GM12878 (cell line): ENCODE results near the gene ARHGEF37. TPM values are rescaled to one million over a fixed set of nuclear protein-coding genes. Genes with fewer than 3 reads are reported as not detected.

Experiments
- ATAC-seq: fragments of 200-7000 bp; cut with Tn5 transposase; 3 replicates; pipeline ENCODE4 v1.9.1; 2020; ENCODE audit warnings: mild to moderate bottlenecking, moderate library complexity
- BruUV-seq: library from RNA; stranded (reverse); fragments of 400-500 nt; replicated peaks from 2 replicates; lab custom pipeline; 2021; lab: Mats Ljungman, UMichigan
- CTCF ChIA-PET: fragments of 300-600 bp; sonication (Branson Sonifier 250); formaldehyde crosslinking; extraction: SDS; loops from one replicate; lab custom pipeline; 2021; ENCODE audit warnings: inconsistent platforms; lab: Yijun Ruan, JAX
- POLR2A ChIA-PET: fragments of 350-600 bp; formaldehyde crosslinking; extraction: SDS; loops from one replicate; lab custom pipeline; 2021; ENCODE audit warnings: inconsistent platforms; lab: Charles Lee
- RAD21 ChIA-PET: fragments of 300-600 bp; sonication (Branson Sonifier 250); formaldehyde crosslinking; loops from one replicate; lab custom pipeline; 2023; ENCODE audit warnings: antibody characterized with exemption; ENCODE audit not compliant: unreplicated experiment; lab: Charles Lee
- SMC1A ChIA-PET: fragments of 300-600 bp; sonication (Branson Sonifier 250); formaldehyde crosslinking; loops from one replicate; lab custom pipeline; 2023; ENCODE audit not compliant: unreplicated experiment, uncharacterized antibody; lab: Charles Lee
- DNase-seq: peaks from one replicate; pipeline ENCODE4 v3.0.0-alpha.2; 2011; ENCODE audit warnings: low read depth, low spot score
- FAIRE-seq: peaks from 3 replicates; lab custom pipeline; 2011; peaks lifted over from hg19 to GRCh38; lab: Jason Lieb, UNC
- H2AFZ ChIP-seq: 2 replicates; pipeline ENCODE4 v1.6.0; 2011; ENCODE audit warnings: low read depth, low read length, control low read depth; ENCODE audit not compliant: control insufficient read depth
- H3K27ac ChIP-seq: 2 replicates; pipeline ENCODE4 v1.5.1; 2011; ENCODE audit warnings: control low read depth; ENCODE audit not compliant: control insufficient read depth, insufficient read depth
- H3K27me3 ChIP-seq, 2 experiments: replicated peaks in 1 of 2; 2 replicates each; pipeline versions ENCODE4 v1.6.0 to v1.6.1; 2011; ENCODE audit warnings: low read length in 1 of 2; ENCODE audit not compliant: control insufficient read depth in 2 of 2, insufficient read depth in 2 of 2
- H3K36me3 ChIP-seq, 2 experiments: 2 replicates each; pipeline ENCODE4 v1.5.1; 2011; ENCODE audit warnings: low read length in 1 of 2; ENCODE audit not compliant: control insufficient read depth in 2 of 2, insufficient read depth in 2 of 2
- H3K4me1 ChIP-seq: 2 replicates; pipeline ENCODE4 v1.6.1; 2011; ENCODE audit warnings: mild to moderate bottlenecking, low read length, moderate library complexity, mixed read lengths; ENCODE audit not compliant: control insufficient read depth, insufficient read depth
- H3K4me2 ChIP-seq: 2 replicates; pipeline ENCODE4 v1.6.0; 2011; ENCODE audit warnings: control low read depth; ENCODE audit not compliant: control insufficient read depth, insufficient read depth
- H3K4me3 ChIP-seq: fragments of 200-600 bp; sonication (generic); 2 replicates; pipeline ENCODE4 v1.5.1; 2016
- H3K79me2 ChIP-seq: 2 replicates; pipeline ENCODE4 v1.6.0; 2011; ENCODE audit warnings: low read length; ENCODE audit not compliant: control insufficient read depth, insufficient read depth
- H3K9ac ChIP-seq: 2 replicates; pipeline ENCODE4 v1.8.0; 2011; ENCODE audit warnings: low read length, control low read depth, mixed read lengths; ENCODE audit not compliant: control insufficient read depth, insufficient read depth
- H3K9me3 ChIP-seq: replicated peaks from 3 replicates; pipeline ENCODE4 v1.5.1; 2011; ENCODE audit warnings: mild to moderate bottlenecking, low read length; ENCODE audit not compliant: control insufficient read depth, insufficient read depth
- H4K20me1 ChIP-seq: 2 replicates; pipeline ENCODE4 v1.6.0; 2011; ENCODE audit not compliant: control insufficient read depth, insufficient read depth
- BACH1 ChIP-seq: fragments of 450-650 bp; IDR thresholded peaks from 2 replicates; pipeline ENCODE4 v1.6.1; 2017; ENCODE audit warnings: mild to moderate bottlenecking, borderline replicate concordance
- BHLHE40 ChIP-seq, 2 experiments: fragments of 450-650 bp in 1 of 2; IDR thresholded peaks; 2 replicates each; pipeline ENCODE4 v1.6.1; 2011 to 2017; ENCODE audit warnings: low read depth in 2 of 2, borderline replicate concordance in 1 of 2, improper control_type of control experiment in 1 of 2, low read length in 1 of 2, mild to moderate bottlenecking in 1 of 2
- BMI1 ChIP-seq: fragments of 450-650 bp; IDR thresholded peaks from 2 replicates; pipeline ENCODE4 v1.6.1; 2016; ENCODE audit warnings: mild to moderate bottlenecking, moderate library complexity, borderline replicate concordance
- CBFB ChIP-seq: IDR thresholded peaks from 2 replicates; pipeline ENCODE4 v1.6.1; 2016; ENCODE audit warnings: antibody characterized with exemption, low read depth
- GATAD2B ChIP-seq: fragments of 450-650 bp; conservative IDR thresholded peaks from 2 replicates; pipeline ENCODE4 v1.6.1; 2017; ENCODE audit warnings: low read depth, mild to moderate bottlenecking, moderate library complexity
- MTA3 ChIP-seq: IDR thresholded peaks from 2 replicates; pipeline ENCODE4 v1.6.1; 2012; ENCODE audit warnings: low read length, inconsistent platforms, borderline replicate concordance
- NFYA ChIP-seq: IDR thresholded peaks from 2 replicates; pipeline ENCODE4 v1.6.1; 2011; ENCODE audit warnings: low read depth, mild to moderate bottlenecking, low read length, improper control_type of control experiment, borderline replicate concordance
- PML ChIP-seq: IDR thresholded peaks from 2 replicates; pipeline ENCODE4 v1.6.1; 2012; ENCODE audit warnings: low read length, inconsistent platforms
- POLR2AphosphoS2 ChIP-seq: IDR thresholded peaks from 2 replicates; pipeline ENCODE4 v1.6.1; 2011; ENCODE audit warnings: low read depth, mild to moderate bottlenecking, low read length, improper control_type of control experiment, moderate library complexity
- SMAD1 ChIP-seq: fragments of 450-650 bp; IDR thresholded peaks from 2 replicates; pipeline ENCODE4 v1.6.1; 2018; ENCODE audit warnings: mild to moderate bottlenecking, low read depth; ENCODE audit not compliant: partially characterized antibody
- SP1 ChIP-seq: IDR thresholded peaks from one replicate; pipeline ENCODE4 v1.6.1; 2011; ENCODE audit warnings: low read depth, low read length
- SUZ12 ChIP-seq: fragments of 200-600 bp; sonication (generic); IDR thresholded peaks from one replicate; pipeline ENCODE4 v1.6.1; 2018; ENCODE audit warnings: antibody characterized with exemption, mild to moderate bottlenecking; ENCODE audit not compliant: unreplicated experiment
- TAF1 ChIP-seq: IDR thresholded peaks from 2 replicates; pipeline ENCODE4 v1.6.1; 2011; ENCODE audit warnings: mild to moderate bottlenecking, low read depth, low read length, borderline replicate concordance
- WGBS: methylation state at CpG from one replicate; pipeline ENCODE4 v1.1.6; 2016; ENCODE audit warnings: low lambda C conversion rate; ENCODE audit not compliant: insufficient replicate concordance, insufficient coverage; ENCODE audit errors: missing lambda C conversion rate; 5-methylcytosine and 5-hydroxymethylcytosine counted together
- in situ Hi-C: fragments of 300-500 bp; cut with MboI; formaldehyde crosslinking; loops from 9 replicates; pipeline ENCODE4 v1.14.3; 2018; ENCODE audit warnings: mixed read lengths
- intact Hi-C: fragments of 100-400 bp; cut with micrococcal nuclease; formaldehyde crosslinking; loops from one replicate; pipeline ENCODE4 v1.14.2; 2022; ENCODE audit not compliant: unreplicated experiment
- polyA plus RNA-seq, 11 experiments: library from polyadenylated mRNA; depleted of rRNA in 4 of 11; unstranded in 6 of 11; stranded (reverse) in 5 of 11; fragments of >200 nt; fragmentation: Nextera tagmentation in 4 of 11; fragmentation: Illumina TruSeq in 1 of 11; extraction: Ambion mirVana in 4 of 11; extraction: Trizol in 1 of 11; gene quantifications; 1 replicate in 1 of 11; 2 replicates in 10 of 11; pipeline versions ENCODE4 v1.2.1 to v1.2.3, GENCODE V29; 2011 to 2016; ENCODE audit warnings: inconsistent platforms in 2 of 11, missing spikeins in 2 of 11, low read depth in 1 of 11
- total RNA-seq, 4 experiments: library from RNA; depleted of rRNA in 3 of 4; stranded (reverse); fragments of >200 nt in 3 of 4; fragmentation: Illumina TruSeq in 1 of 4; extraction: Trizol in 1 of 4; gene quantifications; 2 replicates each; pipeline versions ENCODE4 v1.2.1 to v1.2.3, GENCODE V29; 2013 to 2021
- TF ChIP-seq, protein P1 (sequence below): fragments of 450-650 bp; formaldehyde crosslinking; IDR thresholded peaks from 2 replicates; pipeline ENCODE4 v1.4.0; 2022; ENCODE audit warnings: mild to moderate bottlenecking, moderate library complexity
- TF ChIP-seq, protein P2 (sequence below): fragments of 450-650 bp; IDR thresholded peaks from 2 replicates; pipeline ENCODE4 v1.6.1; 2017; ENCODE audit warnings: low read depth, mild to moderate bottlenecking, moderate library complexity

Gene ARHGEF37
- total and polyA plus RNA-seq, 10 of the 15 experiments (the other 5 are each of a cell fraction or from before 2014, with no cell fraction given) = 0.16 to 1.1 (median 0.63) TPM

DNA sequence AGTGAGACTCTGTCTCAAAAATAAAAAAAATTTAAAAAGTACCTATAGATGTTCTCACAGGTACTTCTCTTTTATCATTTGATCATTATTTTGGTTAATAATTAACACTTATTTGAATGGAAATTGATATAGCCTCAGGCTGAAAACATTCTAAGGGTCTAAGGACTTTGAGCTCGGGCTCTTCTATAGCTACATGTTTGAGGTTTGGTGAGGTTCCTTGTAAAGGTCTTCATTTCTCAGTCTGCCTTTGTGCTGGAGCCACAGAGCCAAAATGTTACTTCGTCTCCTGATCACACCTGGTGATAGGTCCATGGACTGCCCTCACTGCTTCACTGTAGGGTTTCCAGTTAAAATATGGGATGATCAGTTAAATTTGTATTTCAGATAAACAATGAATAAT lies 22.6 kb downstream of the ARHGEF37 start:
- no peaks in the 10 kb centered on the region for H3K36me3 ChIP-seq
- CTCF ChIA-PET = interaction anchor here (1.2 to 3.8 kb wide), 3 partner anchors 9 to 18 kb away, joined by 3 to 44 read pairs (median 4); no protein-coding TSS in a partner anchor
- FAIRE-seq (no peak), ATAC-seq (no peak), DNase-seq (no peak)
- H4K20me1 ChIP-seq = no peaks in the 10 kb centered on the region
- 86% methylated on average over 2 of the region's 2 CpGs for WGBS
- H3K79me2 ChIP-seq = no peaks in the 10 kb centered on the region
- no peaks in the 10 kb centered on the region for H3K27me3 ChIP-seq
- no peaks in the 10 kb centered on the region for H3K9me3 ChIP-seq
- H3K4me1 ChIP-seq = peaks cover 18% of the 10 kb centered on the region
- no peak overlapping the region for H3K4me2 ChIP-seq
- no peak overlapping the region for H3K27ac ChIP-seq
- intact Hi-C loops = no loop called here
- TF ChIP-seq BHLHE40 (IDR thresholded peaks at IDR 0.05; ENCODE audit: borderline replicate concordance in 1 of 2, low read depth in 2 of 2, low read length in 1 of 2) = no peak
- TF ChIP-seq SP1 = no peak
- no peak for TF ChIP-seq PML
- TF ChIP-seq SUZ12 = no peak
- no peak for TF ChIP-seq SMAD1
- no peak for TF ChIP-seq NFYA
- no peak for TF ChIP-seq POLR2AphosphoS2
- TF ChIP-seq MTA3 = no peak
- no peak for TF ChIP-seq GATAD2B
- no peak for TF ChIP-seq TAF1
- TF ChIP-seq, protein P1, sequence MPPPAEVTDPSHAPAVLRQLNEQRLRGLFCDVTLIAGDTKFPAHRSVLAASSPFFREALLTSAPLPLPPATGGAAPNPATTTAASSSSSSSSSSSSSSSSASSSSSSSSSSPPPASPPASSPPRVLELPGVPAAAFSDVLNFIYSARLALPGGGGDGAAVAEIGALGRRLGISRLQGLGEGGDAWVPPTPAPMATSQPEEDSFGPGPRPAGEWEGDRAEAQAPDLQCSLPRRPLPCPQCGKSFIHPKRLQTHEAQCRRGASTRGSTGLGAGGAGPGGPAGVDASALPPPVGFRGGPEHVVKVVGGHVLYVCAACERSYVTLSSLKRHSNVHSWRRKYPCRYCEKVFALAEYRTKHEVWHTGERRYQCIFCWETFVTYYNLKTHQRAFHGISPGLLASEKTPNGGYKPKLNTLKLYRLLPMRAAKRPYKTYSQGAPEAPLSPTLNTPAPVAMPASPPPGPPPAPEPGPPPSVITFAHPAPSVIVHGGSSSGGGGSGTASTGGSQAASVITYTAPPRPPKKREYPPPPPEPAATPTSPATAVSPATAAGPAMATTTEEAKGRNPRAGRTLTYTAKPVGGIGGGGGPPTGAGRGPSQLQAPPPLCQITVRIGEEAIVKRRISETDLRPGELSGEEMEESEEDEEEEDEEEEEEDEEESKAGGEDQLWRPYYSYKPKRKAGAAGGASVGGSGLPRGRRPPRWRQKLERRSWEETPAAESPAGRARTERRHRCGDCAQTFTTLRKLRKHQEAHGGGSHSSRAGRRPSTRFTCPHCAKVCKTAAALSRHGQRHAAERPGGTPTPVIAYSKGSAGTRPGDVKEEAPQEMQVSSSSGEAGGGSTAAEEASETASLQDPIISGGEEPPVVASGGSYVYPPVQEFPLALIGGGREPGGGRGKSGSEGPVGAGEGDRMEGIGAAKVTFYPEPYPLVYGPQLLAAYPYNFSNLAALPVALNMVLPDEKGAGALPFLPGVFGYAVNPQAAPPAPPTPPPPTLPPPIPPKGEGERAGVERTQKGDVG = no peak
- TF ChIP-seq, protein P2, sequence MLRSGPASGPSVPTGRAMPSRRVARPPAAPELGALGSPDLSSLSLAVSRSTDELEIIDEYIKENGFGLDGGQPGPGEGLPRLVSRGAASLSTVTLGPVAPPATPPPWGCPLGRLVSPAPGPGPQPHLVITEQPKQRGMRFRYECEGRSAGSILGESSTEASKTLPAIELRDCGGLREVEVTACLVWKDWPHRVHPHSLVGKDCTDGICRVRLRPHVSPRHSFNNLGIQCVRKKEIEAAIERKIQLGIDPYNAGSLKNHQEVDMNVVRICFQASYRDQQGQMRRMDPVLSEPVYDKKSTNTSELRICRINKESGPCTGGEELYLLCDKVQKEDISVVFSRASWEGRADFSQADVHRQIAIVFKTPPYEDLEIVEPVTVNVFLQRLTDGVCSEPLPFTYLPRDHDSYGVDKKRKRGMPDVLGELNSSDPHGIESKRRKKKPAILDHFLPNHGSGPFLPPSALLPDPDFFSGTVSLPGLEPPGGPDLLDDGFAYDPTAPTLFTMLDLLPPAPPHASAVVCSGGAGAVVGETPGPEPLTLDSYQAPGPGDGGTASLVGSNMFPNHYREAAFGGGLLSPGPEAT = no peak
- no peak for TF ChIP-seq BMI1
- no peak for TF ChIP-seq BACH1
- TF ChIP-seq CBFB = no peak
- H3K4me3 ChIP-seq = no peak overlapping the region
- RAD21 ChIA-PET = no interaction called here
- no peak overlapping the region for H3K9ac ChIP-seq
- in situ Hi-C loops = no loop called here
- POLR2A ChIA-PET = no interaction called here
- BruUV-seq = no TSS peak
- SMC1A ChIA-PET = interaction anchor here (1.0 to 4.1 kb wide), 2 partner anchors 13 to 129 kb away, joined by 4 to 46 read pairs; no protein-coding TSS in a partner anchor
- no peak overlapping the region for H2AFZ ChIP-seq
